ENCODE results near the gene P3H1. TPM values are rescaled to one million over a fixed set of nuclear protein-coding genes. Genes with fewer than 3 reads are reported as not detected.

P3H1 gene
- total and polyA plus RNA-seq, 2 of the 13 experiments (the other 11 are each of a cell fraction or from before 2014, with no cell fraction given): 64.6 to 120 TPM

DNA sequence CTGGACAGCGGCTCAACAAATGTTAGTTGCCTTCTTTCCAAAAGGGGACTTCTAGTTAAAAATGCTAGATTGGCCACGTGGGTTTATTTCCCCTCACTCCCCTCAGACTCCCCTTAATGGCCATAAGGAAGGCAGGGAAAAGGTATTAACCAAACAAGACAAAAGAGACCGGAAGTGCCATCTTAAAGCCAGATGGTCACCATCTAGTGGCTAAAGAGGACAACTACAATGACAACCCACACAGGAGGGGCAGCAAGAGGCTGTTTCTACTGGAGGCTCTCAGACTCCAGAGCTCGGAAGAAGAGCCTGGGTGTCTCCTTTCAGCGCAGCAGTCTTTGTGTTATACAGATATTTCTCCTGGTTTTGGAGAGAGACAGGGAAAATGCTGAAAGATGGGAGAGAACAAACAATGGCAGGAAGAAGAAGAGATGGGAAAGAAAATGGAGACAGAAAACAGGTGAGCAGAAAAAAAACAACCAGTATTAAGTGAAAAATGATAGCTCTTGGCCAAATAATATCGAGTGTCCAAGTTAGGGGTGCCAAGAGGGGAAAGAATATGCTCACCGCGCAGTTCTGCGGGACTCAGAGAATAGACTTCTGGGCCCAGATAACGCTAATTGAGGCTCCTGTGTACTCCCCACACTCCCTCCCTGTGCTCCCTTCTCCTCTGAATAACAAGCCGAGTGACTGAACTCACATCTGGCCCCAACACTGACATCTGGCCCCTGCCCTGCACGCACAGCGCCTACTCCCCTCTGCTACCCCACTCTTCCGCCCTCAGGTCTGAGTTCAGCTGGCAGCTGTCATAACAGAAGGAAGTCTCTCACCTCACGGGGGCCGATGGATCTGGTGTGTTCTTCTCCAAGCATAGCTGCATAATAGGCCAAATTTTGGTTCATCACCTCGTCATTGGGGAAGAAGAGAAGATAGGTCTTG lies 9.6 kb downstream of the P3H1 start:
- ChIA-PET POLR2A (interaction anchor here (1.6 kb wide), 1 partner anchor 9 kb away, joined by 10 read pairs; the partner anchor contains the start of genes C1orf50 and P3H1), CTCF (ENCODE audit: low intra/inter-chr PET ratio, low total read pairs) (interaction anchor here (1.9 kb wide), 1 partner anchor 179 kb away, joined by 11 read pairs; no protein-coding TSS in a partner anchor)
- ATAC-seq: peak; percentile 87
- Histone ChIP-seq H3K9me3 (ENCODE audit: low read length) (no peaks in the 10 kb centered on the region), H3K27me3 (ENCODE audit: control insufficient read depth in 1 of 2, insufficient read depth in 2 of 2, low read length in 2 of 2) (no peaks in the 10 kb centered on the region), H3K9ac (ENCODE audit: insufficient read depth, low read depth, low read length) (no peak overlapping the region), H3K79me2 (ENCODE audit: insufficient read depth, low read length) (no peaks in the 10 kb centered on the region), H3K4me2 (ENCODE audit: low read depth, low read length) (no peak overlapping the region), H4K20me1 (ENCODE audit: insufficient read depth, low read length) (no peaks in the 10 kb centered on the region), H3K4me1 (ENCODE audit: insufficient read depth, low read length) (peaks cover 20% of the 10 kb centered on the region), H3K27ac (ENCODE audit: extremely low read length, insufficient read depth, low read length) (no peak overlapping the region), H2AFZ (ENCODE audit: low read length) (no peak overlapping the region), H3K36me3 (replicated peaks in 1 of 2; ENCODE audit: control insufficient read depth in 1 of 2, insufficient read depth in 2 of 2, low read length in 2 of 2) (peaks cover 31 to 76% of the 10 kb centered on the region in 2 experiments), H3K4me3 (replicated peaks in 1 of 3; ENCODE audit: insufficient read depth in 1 of 3, low read depth in 2 of 3, low read length in 3 of 3) (no peak overlapping the region)
- intact Hi-C loops (cut with micrococcal nuclease; ENCODE audit: unreplicated experiment): no loop called here
- no TSS peak for BruUV-seq (replicated peaks)
- DNase-seq (ENCODE audit: low spot score): peak; percentile 70
- peak; percentile 75 for FAIRE-seq
- in situ Hi-C loops (cut with HindIII; ENCODE audit: extremely low pct_ligation_motif_present, low pct_unique_long_range_greater_than_20kb): no loop called here
- WGBS (ENCODE audit: low lambda C conversion rate): 79% methylated on average over 17 of the region's 17 CpGs
- TF ChIP-seq ZNF720 (CRISPR knock-in tag; IDR thresholded peaks at IDR 0.05): no peak
- TF ChIP-seq, protein P1, sequence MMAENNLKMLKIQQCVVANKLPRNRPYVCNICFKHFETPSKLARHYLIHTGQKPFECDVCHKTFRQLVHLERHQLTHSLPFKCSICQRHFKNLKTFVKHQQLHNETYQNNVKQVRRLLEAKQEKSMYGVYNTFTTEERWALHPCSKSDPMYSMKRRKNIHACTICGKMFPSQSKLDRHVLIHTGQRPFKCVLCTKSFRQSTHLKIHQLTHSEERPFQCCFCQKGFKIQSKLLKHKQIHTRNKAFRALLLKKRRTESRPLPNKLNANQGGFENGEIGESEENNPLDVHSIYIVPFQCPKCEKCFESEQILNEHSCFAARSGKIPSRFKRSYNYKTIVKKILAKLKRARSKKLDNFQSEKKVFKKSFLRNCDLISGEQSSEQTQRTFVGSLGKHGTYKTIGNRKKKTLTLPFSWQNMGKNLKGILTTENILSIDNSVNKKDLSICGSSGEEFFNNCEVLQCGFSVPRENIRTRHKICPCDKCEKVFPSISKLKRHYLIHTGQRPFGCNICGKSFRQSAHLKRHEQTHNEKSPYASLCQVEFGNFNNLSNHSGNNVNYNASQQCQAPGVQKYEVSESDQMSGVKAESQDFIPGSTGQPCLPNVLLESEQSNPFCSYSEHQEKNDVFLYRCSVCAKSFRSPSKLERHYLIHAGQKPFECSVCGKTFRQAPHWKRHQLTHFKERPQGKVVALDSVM (CRISPR knock-in tag; IDR thresholded peaks at IDR 0.05): peak; percentile 70
- no peak for TF ChIP-seq ASH2L (IDR thresholded peaks at IDR 0.05; ENCODE audit: insufficient read length, low read depth, low read length)
- TF ChIP-seq CC2D1A (CRISPR knock-in tag; IDR thresholded peaks at IDR 0.05): 0 out of 2 replicates have a peak, but pooled peaks have one; percentile 25
- TF ChIP-seq, protein P2, sequence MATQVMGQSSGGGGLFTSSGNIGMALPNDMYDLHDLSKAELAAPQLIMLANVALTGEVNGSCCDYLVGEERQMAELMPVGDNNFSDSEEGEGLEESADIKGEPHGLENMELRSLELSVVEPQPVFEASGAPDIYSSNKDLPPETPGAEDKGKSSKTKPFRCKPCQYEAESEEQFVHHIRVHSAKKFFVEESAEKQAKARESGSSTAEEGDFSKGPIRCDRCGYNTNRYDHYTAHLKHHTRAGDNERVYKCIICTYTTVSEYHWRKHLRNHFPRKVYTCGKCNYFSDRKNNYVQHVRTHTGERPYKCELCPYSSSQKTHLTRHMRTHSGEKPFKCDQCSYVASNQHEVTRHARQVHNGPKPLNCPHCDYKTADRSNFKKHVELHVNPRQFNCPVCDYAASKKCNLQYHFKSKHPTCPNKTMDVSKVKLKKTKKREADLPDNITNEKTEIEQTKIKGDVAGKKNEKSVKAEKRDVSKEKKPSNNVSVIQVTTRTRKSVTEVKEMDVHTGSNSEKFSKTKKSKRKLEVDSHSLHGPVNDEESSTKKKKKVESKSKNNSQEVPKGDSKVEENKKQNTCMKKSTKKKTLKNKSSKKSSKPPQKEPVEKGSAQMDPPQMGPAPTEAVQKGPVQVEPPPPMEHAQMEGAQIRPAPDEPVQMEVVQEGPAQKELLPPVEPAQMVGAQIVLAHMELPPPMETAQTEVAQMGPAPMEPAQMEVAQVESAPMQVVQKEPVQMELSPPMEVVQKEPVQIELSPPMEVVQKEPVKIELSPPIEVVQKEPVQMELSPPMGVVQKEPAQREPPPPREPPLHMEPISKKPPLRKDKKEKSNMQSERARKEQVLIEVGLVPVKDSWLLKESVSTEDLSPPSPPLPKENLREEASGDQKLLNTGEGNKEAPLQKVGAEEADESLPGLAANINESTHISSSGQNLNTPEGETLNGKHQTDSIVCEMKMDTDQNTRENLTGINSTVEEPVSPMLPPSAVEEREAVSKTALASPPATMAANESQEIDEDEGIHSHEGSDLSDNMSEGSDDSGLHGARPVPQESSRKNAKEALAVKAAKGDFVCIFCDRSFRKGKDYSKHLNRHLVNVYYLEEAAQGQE (IDR thresholded peaks at IDR 0.05; ENCODE audit: borderline replicate concordance in 1 of 2, low read depth in 1 of 2, low read length in 2 of 2): no peak
- peak; percentile 28; the same call in 1 of the 2 replicates for TF ChIP-seq SAP130 (CRISPR knock-in tag; IDR thresholded peaks at IDR 0.05; ENCODE audit: low read depth)
- 0 out of 2 replicates have a peak, but pooled peaks have one; percentile 27 for TF ChIP-seq THAP11 (CRISPR knock-in tag; IDR thresholded peaks at IDR 0.05)
- peak; percentile 54 for TF ChIP-seq STAG1 (CRISPR knock-in tag; IDR thresholded peaks at IDR 0.05)
- peak; percentile 90 for TF ChIP-seq ETV5 (CRISPR knock-in tag; IDR thresholded peaks at IDR 0.05; ENCODE audit: borderline replicate concordance)
- 0 out of 2 replicates have a peak, but pooled peaks have one; percentile 14 for TF ChIP-seq GABPA (IDR thresholded peaks at IDR 0.05; ENCODE audit: low read depth, low read length)
- TF ChIP-seq GABPA (CRISPR knock-in tag; IDR thresholded peaks at IDR 0.05; ENCODE audit: low read depth): peak; percentile 85
- TF ChIP-seq ZNF331 (CRISPR knock-in tag; IDR thresholded peaks at IDR 0.05): 0 out of 2 replicates have a peak, but pooled peaks have one; percentile 14
- TF ChIP-seq POLR2AphosphoS2 (IDR thresholded peaks at IDR 0.05; ENCODE audit: low read depth, low read length): no peak
- no peak for TF ChIP-seq ZNF550 (CRISPR knock-in tag; IDR thresholded peaks at IDR 0.05; ENCODE audit: borderline replicate concordance)
- TF ChIP-seq, protein P3, sequence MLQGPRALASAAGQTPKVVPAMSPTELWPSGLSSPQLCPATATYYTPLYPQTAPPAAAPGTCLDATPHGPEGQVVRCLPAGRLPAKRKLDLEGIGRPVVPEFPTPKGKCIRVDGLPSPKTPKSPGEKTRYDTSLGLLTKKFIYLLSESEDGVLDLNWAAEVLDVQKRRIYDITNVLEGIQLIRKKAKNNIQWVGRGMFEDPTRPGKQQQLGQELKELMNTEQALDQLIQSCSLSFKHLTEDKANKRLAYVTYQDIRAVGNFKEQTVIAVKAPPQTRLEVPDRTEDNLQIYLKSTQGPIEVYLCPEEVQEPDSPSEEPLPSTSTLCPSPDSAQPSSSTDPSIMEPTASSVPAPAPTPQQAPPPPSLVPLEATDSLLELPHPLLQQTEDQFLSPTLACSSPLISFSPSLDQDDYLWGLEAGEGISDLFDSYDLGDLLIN (CRISPR knock-in tag; IDR thresholded peaks at IDR 0.05; ENCODE audit: borderline replicate concordance): no peak
- peak; percentile 55 for TF ChIP-seq SMC3 (IDR thresholded peaks at IDR 0.05; ENCODE audit: low read length)
- no peak for TF ChIP-seq CHD2 (IDR thresholded peaks at IDR 0.05; ENCODE audit: low read depth, low read length)

Measured in HepG2 (cell line).